Stimulated activated CD8-positive, alpha-beta memory T cell treated with anti-CD3 and anti-CD28 coated beads, Interleukin-4, amount 100 ng/mL, for 4 hours (primary cell): ENCODE results near the gene PLCB3.

Source experiments
- DNase-seq, 2 donors: peaks; one replicate each; pipeline ENCODE4 v3.0.0-alpha.2; 2020; ENCODE audit warnings: low read depth in 2 of 2, low spot score in 1 of 2

The PLCB3 gene

DNA sequence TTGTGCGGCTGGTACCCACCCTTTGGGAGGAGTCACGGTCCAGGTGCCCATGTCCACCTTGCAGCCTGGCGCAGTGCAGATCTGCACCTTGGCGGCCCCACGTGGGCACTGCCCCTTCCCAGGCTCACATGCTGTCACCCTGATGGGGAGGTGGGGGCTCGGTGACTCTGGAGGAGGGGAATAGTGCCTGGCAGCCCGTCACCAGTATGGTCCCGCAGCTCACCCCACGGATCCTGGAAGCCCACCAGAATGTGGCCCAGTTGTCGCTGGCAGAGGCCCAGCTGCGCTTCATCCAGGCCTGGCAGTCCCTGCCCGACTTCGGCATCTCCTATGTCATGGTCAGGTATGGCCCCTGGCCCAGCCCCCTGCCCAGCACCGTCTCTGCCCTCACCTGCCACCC is 30.5 kb upstream of the PLCB3 start:
- DNase-seq = no peak

DNA sequence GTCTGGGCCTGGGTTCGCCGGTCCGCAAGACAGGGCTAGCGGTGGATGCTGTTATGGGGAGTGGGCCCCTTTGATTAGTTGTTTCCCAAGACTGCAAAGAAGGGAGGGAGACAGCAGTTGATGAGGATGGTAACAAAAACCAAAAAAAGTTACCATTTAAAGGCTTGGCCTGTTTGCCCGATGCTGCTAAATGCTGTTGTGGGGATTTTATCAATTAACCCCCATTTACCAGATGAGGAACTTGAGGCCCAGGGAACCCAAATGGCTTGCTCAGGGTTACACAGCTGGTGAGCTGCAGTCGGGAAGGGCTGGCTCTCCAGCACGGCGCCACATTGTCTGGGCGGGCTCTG is 28.7 kb upstream of the PLCB3 start:
- no peak for DNase-seq

DNA sequence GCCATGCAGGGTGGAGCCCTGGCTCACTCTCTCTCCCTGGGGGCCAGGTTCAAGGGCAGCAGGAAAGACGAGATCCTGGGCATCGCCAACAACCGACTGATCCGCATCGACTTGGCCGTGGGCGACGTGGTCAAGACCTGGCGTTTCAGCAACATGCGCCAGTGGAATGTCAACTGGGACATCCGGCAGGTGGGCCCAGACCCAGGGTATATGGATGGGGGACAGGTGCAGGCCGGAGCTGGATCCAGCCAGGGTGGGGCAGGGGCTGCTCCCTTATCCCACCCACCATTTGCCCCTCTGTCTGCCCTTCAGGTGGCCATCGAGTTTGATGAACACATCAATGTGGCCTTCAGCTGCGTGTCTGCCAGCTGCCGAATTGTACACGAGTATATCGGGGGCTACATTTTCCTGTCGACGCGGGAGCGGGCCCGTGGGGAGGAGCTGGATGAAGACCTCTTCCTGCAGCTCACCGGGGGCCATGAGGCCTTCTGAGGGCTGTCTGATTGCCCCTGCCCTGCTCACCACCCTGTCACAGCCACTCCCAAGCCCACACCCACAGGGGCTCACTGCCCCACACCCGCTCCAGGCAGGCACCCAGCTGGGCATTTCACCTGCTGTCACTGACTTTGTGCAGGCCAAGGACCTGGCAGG is 28.2 kb upstream of the PLCB3 start:
- no peak for DNase-seq

DNA sequence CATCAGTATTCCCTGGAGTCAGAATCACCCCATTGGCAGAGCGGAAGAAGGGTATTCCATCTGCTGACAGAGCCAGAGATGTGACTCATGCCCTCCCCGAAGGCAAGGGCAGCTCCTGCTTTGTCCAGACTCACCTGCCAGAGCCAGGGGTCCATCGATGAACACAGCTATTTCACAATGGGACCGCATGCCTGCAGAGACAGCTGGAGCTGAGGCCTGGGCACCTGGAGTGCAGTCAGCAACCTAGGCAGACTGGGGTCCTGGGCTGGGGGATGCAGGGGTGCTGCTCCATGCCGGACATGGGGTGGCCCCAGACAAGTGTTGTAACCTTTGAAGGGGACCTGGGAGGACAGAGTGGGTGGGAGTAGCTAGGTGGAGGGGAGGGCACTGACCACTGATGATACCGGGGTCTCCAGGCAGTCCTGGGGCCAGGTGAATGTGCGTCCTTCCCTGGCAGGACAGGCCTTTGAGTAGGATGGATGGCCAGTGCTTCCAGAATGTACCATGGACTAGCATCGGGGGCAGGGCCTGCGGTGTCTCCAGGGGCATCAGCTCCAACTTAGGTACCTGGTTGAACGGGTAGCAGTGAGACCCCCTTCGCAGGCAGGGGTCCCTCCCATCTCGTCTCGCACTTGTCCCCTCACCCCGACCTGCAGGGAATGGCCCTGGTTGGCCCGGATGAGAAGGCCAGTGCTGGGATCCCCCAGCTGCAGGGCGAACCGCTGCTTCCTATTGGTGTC is 27.0 kb upstream of the PLCB3 start:
- no peak for DNase-seq

DNA sequence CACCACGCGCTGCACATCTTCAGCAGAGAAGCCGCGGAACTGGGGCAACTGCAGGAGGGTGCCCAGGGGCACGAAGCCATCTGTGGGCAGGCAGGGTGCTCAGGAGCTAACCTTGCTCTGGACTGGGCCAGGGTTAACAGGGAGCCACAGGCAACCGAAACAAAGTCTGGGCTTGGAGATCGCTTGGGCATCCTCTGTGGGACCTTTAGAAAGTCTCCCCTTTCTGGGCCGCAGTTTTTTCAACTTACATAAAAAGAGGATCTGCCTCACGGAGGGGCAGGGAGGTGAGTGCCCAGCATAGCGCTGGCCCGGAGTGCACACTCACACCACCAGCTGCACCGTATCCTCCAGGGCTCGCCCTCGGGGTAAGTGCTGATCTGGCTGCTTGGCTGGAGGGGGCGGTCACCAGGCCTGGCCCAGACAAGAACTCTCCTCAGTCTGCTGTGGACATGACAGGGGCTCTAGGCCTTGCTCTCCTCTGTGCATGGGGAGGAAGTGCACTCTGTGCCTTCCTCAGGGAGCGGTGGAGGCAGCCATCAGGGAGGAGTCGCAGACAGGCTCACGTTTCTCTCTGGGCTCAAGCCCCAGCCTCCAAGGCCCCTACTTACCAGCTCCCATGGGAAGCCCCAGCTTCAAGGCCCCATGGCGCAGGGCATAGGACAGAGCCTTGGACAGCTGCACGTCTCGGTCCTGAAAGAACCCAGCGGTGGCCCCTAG is 26.3 kb upstream of the PLCB3 start:
- DNase-seq = no peak

DNA sequence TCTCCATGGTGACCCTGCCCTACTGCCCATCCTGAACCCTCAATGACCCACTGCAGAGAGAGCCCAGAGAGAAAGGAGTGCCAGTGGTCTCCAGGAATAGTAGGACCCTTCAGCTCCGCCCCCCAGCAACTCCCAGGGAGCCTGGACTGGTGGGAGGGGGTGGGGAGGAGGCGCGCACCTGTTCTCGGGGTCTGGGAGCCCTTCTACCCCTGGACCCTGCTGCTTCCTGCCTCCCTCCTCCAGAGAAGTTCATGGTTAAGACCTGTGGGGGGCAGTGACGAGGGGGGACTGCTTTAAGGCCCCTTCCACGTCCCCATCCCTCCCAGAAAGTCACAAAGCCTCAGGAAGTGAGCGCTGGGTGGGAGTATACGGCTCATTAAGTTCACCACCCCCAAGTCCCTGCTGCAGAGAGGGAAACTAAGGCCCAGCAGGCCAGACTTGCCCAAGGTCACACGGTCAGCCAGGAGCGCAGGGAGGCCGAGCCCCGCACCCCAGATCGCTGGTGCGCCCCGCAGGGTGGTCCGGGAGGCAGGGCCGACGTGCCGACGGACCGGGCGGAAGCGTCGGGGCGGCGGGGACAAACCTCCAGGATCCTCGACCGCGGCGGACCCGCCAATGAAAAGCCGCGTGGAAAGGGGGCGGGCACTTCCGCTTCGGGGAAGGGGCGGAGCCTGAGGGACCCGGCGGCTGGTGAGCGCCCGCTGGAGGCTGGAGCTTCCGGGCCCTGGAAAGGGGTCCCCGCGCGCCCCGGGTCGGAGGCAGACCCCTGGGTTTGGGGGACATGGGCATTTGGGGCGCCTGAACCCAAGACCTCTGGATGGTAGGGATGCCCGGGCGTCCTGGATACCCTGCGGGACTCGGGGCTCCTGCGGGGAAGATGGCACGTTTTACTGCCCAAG is 25.5 kb upstream of the PLCB3 start, which contains the start of the genes NUDT22 and TRPT1:
Gene NUDT22, plus strand, starts transcription at position 667 of the 899 bp plus-strand sequence. CDS start 379 bp downstream, outside the sequence.
Gene TRPT1, minus strand, starts transcription at position 579 of the 899 bp plus-strand sequence. Its CDS starts 326 bp downstream, at position 253.
- peak; percentile 82 to 90 for DNase-seq

DNA sequence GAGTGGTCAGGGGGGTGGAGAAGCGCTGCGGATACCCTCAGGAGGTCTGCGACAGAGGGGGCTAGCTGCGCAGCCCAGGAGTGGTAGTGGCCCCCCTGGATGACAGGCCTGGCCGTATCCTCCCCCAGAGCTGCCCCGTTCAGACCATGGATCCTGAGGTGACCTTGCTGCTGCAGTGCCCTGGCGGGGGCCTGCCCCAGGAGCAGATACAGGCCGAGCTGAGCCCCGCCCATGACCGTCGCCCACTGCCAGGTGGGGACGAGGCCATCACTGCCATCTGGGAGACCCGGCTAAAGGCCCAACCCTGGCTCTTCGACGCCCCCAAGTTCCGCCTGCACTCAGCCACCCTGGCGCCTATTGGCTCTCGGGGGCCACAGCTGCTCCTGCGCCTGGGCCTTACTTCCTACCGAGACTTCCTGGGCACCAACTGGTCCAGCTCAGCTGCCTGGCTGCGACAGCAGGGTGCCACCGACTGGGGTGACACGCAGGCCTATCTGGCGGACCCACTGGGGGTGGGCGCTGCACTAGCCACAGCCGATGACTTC is 24.8 kb upstream of the PLCB3 start:
- no peak for DNase-seq

DNA sequence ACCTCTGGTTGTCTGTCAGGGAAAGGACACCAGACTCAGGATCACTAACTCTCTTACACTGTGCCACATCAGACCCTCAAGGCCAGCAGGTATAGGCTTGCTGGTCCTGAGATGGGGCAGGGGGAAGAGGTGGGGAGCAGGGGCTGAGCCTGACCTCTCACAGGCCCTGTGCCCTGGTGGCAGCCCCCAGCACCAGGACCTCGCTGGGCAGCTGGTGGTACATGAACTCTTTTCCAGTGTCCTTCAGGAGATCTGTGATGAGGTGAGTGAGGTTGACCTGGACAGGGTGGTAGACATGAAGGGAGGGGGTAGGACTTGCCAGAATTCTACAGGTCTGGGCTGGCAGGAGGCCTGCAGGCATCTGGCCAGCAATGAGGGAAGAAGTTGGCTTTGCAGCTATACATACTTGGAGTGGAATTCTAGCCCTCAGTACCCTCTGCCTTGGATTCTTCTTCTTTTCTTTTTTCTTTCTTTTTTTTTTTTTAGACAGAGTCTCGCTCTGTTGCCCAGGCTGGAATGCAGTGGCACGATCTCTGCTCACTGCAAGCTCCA is 23.8 kb upstream of the PLCB3 start:
- no peak for DNase-seq

DNA sequence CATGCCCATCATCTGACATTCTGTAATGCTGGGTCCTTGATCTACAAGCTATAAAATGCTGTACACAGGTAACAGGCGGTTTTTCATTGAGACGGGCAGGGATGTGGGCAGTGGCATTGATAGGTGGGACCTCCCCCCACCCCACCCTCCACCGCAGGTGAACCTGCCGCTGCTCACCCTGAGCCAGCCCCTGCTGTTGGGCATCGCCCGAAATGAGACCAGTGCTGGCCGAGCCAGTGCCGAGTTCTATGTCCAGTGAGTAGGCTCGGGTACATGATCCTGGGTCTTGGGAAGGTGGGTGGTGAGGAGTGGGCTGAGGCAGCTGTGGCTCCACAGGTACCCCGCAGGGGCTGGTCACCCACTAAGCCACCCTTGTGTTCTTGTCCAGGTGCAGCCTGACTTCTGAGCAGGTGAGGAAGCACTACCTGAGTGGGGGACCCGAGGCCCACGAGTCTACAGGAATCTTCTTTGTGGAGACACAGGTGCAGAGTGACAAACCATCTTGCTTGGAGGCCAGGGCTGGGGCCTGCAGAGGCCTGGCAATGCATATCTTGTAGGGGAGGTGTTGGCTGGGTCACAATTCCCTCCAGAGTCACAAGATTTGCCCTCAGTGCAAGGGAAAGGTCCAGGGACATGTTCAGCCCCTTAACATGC is 22.1 kb upstream of the PLCB3 start:
- DNase-seq = no peak

DNA sequence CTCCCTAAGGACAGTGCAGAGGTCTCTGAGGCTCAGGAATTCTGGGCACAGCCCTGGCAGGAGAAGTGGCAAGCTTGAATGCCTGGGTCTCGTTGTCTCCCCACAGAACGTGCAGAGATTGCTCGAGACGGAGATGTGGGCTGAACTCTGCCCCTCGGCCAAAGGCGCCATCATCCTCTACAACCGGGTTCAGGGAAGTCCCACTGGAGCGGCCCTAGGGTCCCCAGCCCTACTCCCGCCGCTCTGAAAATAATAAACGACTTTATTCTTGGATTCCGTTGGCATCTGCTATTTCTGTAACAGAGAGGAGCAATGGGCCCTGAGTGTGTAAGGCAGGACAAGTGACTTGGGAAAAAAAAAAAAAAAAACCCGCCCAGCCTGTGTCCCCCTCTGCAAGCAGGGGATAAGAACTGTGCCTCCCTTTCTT is 21.6 kb upstream of the PLCB3 start:
- no peak for DNase-seq

DNA sequence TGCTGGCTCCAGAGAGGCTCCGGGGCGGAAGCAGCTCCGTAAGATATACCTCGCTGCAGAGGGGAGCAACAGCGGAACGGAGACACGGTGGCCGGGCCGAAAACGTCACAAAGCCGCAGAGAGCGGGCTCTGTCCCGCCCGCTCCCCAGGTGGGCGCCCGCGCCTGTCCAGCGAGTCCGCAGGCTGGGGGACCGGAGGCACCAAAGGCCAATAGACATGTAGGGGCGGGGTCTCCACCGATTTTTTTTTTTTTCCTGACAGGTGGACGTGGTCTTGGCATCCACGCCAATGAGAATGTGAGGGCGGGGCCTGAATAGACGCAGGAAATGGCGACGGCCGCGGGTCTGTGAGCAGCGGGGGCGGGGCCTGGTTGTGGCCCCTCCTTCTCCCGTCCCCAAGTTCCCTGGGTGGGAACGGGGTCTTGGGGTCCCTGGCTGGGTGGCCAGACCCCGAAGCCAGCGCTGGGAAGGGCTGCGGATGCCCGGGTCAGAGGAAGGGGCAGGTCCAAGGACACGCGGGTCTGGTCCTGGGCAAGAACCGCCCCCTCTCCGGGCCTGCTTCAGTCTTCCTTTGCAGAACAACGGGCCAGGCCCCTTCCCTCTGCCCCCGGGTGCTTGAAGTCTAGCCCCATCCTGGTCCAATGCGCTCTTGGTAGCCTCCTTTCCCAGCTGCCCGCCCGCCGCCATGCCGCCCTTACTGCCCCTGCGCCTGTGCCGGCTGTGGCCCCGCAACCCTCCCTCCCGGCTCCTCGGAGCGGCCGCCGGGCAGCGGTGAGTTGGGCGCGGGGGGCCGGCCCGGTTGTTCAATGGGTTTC is 21.0 kb upstream of the PLCB3 start, which contains the start of gene DNAJC4:
Gene DNAJC4, plus strand, starts transcription at position 378 of the 814 bp plus-strand sequence. Its CDS starts 307 bp downstream, at position 685.
- peak; percentile 60 to 78 for DNase-seq

DNA sequence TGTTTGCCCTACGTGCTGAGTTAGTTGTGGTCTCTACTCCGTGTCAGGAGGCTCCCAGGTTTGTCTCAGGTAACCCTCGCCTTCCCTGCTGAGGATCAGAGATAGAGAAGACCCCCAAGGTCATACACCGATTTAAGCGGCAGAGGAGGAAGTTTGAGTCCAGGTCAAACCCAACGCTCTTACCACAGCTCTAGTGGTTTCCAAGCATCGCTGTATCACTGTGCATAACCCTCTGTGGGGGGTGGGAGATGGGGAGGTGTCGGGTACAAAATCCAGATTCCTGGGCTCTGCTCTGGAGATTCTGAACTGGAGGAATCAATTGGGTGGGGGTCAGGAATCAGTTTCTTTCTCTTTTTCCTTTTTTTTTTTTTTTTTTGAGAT is 20.4 kb upstream of the PLCB3 start:
- DNase-seq = no peak

DNA sequence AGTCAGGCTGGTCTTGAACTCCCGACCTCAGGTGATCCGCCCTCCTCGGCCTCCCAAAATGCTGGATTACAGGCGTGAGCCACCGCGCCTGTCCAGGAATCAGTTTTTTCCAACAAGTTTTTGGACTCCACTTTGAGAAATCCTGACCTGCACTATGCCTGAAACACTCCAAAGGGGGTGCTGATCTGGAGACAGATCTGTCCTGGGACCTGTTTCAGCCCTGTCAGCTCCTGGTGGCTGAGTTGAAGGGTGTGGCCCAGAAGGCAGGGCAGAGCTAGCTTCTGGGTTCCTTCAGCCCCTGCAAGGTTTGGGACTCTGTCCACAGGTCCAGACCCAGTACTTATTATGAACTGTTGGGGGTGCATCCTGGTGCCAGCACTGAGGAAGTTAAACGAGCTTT is 19.8 kb upstream of the PLCB3 start:
- DNase-seq = no peak

DNA sequence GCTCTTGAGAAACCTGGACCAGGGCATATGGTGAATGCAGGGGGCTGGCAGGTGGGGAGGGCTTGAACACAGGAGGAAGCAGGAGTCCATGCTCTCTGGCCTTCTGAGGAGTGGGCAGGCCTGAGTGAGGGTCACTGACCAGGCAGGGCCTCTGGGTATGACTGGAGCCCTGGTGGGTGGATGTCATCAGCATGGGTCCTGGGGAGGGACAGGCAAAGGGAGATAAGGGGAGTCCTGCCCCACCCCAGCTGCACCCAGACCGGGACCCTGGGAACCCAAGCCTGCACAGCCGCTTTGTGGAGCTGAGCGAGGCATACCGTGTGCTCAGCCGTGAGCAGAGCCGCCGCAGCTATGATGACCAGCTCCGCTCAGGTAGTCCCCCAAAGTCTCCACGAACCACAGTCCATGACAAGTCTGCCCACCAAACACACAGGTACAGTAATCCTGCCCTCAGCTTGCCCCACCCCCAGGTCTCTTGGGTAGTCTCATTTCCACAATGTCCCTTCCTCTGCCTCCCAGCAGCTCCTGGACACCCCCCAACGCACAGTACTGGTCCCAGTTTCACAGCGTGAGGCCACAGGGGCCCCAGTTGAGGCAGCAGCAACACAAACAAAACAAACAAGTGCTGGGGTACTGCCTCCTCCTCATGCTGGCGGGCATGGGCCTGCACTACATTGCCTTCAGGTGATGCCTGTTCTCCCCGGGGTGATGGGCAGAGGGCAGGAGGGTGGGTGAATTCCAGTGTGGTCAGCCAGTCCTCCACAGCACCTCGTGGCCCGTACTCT is 19.0 kb upstream of the PLCB3 start:
- DNase-seq = no peak

DNA sequence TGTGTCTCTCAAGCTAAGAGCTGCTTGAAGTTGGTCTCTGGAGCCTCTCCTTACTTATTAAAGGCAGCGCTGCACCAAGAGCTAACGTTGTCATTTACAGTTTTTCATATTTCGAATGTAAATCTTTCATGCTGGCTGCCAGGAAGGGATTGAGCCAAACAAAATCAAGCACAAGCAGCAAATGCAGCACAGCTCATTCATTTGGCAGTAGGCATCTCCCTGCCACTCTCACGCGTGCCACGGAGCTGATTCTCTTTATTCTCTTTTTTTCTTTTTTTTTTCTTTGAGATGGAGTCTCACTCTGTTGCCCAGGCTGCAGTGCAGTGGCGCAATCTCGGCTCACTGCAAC is 18.4 kb upstream of the PLCB3 start:
- no peak for DNase-seq

DNA sequence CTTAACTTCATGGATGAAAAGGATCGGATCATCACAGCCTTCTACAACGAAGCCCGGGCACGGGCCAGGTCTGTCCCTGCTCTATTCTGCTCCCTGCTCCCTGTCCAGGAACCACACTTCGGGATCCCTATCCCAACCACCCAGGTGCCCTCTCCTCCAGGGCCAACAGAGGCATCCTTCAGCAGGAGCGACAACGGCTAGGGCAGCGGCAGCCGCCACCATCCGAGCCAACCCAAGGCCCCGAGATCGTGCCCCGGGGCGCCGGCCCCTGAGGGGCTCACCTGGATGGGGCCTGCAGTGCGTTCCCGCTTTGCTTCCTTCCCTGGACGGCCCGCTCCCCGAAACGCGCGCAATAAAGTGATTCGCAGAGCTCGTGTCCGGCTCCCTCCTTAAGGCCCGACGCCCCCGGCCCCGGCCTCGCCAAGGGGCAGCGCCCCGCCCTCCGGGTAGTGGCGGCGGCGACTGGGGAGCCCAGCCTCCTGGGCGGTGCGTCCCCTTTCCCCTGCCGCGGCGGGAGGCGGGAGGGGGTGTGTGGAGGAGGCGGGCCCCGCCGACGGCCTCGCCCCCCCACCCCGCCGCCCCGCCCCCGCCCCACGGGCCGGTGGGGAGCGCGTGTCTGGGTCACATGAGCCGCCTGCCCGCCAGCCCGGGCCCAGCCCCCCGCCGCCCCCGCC is 17.3 kb upstream of the PLCB3 start, which contains the start of gene VEGFB:
Gene VEGFB, plus strand, starts transcription at position 672 of the 674 bp plus-strand sequence. CDS start 250 bp downstream, outside the sequence.
- DNase-seq = peak in 1 of 2 donors; percentile 58

DNA sequence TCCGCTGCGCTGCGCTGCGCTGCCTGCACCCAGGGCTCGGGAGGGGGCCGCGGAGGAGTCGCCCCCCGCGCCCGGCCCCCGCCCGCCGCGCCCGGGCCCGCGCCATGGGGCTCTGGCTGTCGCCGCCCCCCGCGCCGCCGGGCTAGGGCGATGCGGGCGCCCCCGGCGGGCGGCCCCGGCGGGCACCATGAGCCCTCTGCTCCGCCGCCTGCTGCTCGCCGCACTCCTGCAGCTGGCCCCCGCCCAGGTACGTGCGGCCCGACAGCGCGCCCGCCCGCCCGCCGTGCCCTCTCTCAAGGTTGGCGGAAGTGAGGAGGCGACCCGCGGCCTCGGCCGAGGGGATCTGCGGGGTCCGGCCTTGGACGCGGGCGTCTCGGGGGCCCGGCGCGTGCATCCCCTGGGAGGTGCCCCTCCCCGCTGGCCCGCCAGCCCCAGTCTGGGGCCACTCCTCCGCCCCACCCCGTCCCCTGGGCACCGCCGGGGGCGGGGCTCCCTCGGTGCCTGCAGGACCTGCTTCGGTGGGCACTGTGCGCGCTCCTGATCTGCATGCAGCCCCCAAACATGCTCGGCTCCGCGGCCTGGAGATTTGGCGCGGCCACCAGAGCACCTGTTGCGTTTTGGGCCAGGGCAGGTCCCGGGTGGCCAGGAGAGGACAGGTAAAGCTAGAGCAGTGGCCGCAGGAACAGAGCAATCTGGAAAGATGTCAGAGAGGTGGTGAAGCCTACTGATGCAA is 16.5 kb upstream of the PLCB3 start:
- no peak for DNase-seq
